Activated naive CD4-positive, alpha-beta T cell treated with anti-CD3 and anti-CD28 coated beads, Interleukin-2, amount 50 U/mL, for 16 hours (primary cell): ENCODE data around the gene BSX.

Experiments
- DNase-seq: peaks from one replicate; pipeline ENCODE4 v3.0.0-alpha.2; 2020

BSX gene

GRCh38 chr11:122981388-122982264, at the start of gene BSX:
TSS of gene BSX (minus strand) at chr11:122981834. CDS start at chr11:122981671, 163 bp downstream.
- peak; percentile 54 for DNase-seq

DNA sequence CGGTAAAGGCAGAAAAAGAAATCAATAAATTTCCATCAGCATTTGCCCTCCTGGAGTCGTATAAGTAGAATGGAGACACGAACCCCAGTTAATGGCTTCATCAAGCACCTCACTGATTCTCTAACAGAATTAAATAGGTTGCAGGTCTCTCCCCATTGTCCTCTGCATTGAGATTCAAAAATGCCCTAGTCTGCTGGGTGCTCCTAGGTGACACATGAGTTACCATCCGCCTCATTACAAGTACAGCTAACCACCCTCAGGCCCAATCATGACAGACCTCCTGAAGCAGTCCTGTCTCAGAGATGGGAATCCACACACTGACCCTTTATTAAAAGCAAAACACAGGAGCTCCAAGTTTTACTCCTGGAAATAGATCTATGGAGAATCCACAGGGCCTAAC, 48.9 kb upstream of the BSX start:
- no peak for DNase-seq

GRCh38 chr11:123020968-123021367, 39.3 kb upstream of the BSX start:
- peak; percentile 19 for DNase-seq

DNA sequence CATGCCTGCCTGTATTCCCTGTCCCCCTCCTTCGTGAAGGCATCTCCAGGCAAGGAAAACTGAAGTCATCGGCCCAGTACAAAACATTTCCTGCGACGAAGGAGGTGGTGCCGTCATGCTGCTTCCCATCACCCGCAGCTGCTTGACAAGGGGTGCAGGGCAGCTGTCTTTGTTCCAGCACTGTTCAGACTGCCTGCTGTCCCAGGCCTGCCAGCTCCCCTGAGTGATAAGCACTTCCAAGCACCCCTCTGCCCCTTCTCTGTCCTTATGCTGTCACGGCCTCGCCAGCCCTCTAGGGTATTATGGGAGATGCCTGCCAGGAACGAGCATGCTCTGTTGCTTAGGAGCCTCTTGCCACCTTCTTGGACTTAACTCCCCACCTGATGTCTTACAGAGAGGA, 37.1 kb upstream of the BSX start:
- no peak for DNase-seq

DNA sequence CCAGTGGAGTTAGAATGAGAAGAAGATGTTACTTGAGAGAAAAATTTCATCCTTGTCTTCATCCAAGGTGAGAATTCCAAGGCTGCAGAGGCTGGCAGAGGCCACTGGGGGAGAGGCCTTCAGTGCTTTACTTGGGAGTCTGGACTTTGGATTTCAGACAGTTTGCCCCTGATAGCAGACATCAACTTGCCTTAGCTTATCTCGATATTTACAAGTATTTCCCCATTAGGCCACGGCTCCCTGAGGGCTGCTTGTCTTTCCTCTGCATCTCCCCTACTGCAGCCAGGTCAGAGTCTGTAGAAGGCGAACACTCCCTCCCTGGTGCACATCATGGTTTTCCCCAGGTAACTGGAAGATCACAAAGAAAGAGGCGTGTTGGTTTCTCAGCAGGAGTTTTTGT, 29.9 kb upstream of the BSX start:
- no peak for DNase-seq

DNA sequence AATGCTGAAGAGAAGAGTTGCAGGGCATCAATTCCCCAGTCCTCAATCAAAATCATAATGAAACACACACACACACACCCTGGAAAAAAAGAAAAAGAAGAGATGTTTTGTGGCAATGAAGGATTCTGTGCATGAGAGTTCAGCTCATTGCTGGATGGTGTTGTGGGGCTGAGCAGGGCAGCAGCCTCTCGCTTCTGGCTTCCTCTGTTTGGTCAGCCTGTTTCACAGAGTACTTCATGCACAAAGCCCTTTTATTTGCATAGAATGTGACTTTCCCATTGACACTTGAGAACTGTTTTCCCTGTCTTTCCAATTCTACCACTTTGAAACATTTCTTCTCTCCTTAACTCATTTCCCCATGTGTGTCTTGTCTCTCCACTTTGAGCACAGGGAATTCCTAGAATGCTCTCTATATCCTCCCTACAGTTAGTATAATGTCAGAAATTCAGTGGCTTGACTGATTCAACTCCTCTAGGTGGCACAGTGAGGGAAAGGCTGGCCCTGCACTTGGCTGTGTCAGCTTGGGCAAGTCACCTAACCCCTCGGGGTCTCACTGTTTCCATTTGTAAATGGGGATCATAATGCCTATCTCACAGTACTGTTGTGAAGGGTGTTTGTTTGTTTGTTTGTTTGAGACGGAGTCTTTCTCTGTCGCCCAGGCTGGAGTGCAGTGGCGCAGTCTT, 25.4 kb upstream of the BSX start:
- no peak for DNase-seq

GRCh38 chr11:123000721-123001120, 19.1 kb upstream of the BSX start:
- DNase-seq, result no peak

DNA sequence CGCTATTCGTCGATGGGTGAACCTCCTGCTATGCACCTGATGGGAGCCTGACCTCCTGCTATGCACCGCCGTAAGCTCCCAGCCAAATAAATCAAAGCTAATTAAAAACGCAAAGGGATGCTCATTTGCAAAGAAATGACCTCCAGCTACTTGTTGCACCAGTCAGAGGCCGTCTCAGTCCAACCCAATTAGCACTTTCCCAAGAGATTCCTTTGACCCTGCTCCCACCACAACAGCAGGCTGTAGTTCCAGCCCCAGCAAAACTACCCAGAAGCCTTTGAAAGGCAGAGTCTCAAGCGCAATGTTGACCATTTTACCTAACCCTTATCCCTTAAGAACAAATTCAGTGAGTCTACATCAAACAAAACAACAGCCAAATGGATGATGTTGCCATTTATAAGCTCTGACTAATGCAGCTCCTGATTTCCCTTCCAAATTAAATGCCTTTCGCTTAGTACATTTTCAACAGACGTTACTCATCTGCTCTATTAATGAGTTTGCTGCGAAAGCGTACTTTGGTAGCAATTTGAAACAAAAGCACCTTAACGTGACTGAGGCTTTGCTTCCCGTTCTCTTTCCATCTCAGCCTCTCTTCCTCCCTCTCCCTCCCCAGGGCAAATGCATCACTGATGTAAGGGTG, 17.2 kb upstream of the BSX start:
- DNase-seq, result no peak

- DNase-seq, result no peak
These were observed 13.9 kb upstream of the BSX start for GRCh38 chr11:122995526-122995925.

DNA sequence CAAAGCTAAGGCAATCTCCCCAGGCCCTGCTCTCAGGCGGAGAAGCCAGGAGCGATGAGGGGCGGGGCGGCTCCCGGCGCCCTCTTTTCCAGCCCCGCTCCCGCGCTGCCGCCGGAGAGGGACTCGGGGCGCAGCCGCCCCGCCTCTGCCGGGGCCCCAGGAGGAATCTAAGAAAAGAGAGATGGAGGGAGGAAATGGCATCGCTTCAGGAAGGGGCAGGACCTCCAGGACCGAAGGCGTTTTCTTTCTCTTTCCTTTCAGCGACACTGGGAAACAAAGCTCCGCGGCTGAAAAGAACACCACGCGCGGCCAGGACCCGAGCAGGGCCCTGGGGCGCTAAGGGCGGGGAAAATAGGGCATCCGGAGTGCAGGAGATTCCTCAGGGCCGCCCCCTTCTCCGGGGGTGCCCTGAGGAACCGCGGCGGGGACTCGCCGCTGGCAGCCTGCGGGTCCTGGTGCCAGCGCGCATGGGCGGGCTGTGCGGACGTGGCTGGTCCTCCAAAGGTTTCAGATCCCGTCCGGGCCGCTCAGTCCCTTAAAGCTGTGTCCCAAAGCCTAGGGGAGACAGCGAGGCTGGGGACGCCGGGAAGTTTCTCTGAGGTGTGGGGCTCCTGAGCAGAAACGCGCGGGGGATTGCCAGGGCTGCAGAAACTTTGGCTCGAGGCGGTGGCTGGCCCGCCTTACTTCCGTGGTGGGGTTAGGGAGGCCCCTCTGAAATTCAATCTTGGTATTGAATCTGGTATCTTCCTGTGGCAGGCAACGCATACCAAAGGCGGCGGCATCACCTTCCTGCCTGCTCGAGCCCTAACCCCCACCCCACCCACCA, 2.8 kb upstream of the BSX start:
- no peak for DNase-seq

GRCh38 chr11:122983438-122984185, 2.0 kb upstream of the BSX start:
- no peak for DNase-seq

- DNase-seq, result no peak
These were observed 1.6 kb downstream of the BSX start for GRCh38 chr11:122979815-122980595.

DNA sequence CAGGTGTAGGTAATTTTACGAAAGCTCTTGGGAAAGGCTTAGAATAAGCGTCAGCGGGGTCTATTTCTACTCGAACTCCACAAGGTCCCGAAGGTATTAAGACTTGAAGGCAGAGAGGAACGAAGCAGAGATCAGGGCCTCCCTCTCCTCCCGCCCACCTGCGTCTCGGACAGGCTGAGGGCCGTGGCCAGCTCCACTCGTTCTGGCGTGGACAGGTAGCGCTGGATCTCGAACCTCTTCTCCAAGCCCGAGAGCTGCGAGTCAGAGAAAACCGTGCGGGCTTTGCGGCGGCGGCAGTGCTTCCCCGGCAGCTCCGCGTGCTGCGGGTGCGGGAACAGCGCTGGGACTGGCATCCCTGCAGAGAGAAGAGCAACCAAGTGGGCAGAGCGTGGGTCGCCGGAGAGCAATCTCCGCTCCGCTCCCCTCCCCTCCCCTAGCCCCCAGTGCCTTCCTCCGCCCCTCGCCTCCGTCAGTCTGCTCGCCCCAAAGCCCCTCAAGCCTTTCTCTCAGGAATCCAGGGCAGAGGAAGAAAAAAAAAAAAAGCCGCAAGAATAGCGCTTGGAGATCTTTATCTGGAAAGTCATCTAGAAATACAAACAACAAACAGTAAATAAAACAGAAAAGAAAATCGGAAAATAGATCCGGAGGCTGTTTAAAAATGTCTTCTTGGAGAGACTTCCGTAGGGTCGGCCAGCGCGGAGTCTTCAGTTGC, 2.4 kb downstream of the BSX start:
- DNase-seq, result no peak

GRCh38 chr11:122978299-122978620, 3.4 kb downstream of the BSX start:
- no peak for DNase-seq

GRCh38 chr11:122977470-122978298, 4.0 kb downstream of the BSX start:
- no peak for DNase-seq

- DNase-seq, result no peak
These were observed 4.7 kb downstream of the BSX start for GRCh38 chr11:122976734-122977469.

DNA sequence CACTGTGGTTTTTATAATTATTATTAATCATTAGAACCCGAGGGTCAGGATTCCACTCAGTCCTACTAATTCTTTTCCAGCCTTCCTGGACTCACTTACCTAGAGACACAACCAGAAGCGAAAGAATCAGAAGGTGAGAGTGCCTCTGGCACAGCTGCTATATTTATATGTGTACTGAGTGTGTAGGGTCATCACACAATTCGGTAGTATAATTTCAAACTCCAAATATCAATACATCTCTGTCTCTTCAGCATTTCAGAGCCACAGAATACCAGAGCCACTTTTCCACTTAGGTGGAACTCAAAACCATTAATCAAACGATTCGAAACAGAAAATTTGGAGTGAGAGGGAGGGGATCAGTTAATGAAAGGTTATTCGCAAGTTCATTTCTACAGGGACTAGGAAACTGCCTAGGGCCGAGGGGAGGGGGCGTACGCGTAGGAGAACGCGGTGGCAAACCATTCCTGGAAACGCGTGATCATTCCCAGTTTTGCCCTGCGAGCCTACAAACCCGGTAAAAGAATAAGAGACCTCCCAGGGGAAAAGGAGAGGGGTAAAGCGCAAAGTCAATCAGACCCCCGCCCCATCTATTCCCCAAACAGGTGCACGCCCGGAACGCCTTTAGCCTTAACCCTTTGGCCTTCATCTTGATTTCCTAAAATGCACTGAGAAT, 5.4 kb downstream of the BSX start:
- no peak for DNase-seq

DNA sequence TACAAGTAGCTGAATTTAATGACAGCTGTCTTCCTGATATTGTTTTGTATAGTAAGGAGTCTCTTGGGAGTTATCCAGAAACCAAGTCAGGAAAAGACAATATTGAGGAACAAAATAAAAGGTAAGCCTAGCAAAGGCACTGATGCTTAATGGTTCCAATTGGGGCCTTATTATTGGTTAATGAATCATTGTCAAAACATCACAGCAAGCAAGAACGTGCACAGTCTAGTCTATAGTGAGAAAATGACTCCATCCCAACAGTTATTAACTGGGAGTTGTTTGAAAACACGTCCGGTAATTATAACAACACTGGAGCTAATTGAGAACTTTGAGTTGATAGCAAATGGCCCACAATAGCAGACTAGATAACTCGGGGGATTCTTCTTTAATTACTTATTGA, 17.7 kb downstream of the BSX start:
- DNase-seq, result no peak

GRCh38 chr11:122954455-122954854, 27.2 kb downstream of the BSX start:
- DNase-seq, result no peak
